ENCODE measurements around the gene MSRB3. TPM values are rescaled to one million over a fixed set of nuclear protein-coding genes. Genes with fewer than 3 reads are reported as not detected.

Gene MSRB3
- total and polyA plus RNA-seq, 2 experiments from 2014 or later: 0.95 to 1.7 TPM

GRCh38 chr12:65463611-65464010, 185.1 kb downstream of the MSRB3 start:
- H3K36me3 Mint-ChIP-seq (ENCODE audit: low read depth): no peaks in the 10 kb centered on the region
- Histone ChIP-seq H3K36me3 (ENCODE audit: insufficient read depth) (no peaks in the 10 kb centered on the region), H3K27ac (ENCODE audit: low read depth) (no peak overlapping the region), H3K4me2 (no peak overlapping the region), H3K4me1 (ENCODE audit: insufficient read depth) (no peaks in the 10 kb centered on the region), H3K4me3 (no peak overlapping the region), H3K79me2 (replicated peaks; ENCODE audit: insufficient read depth) (no peaks in the 10 kb centered on the region), H4K20me1 (replicated peaks; ENCODE audit: insufficient read depth) (no peaks in the 10 kb centered on the region), H3K9me2 (ENCODE audit: insufficient read depth) (no peaks in the 10 kb centered on the region), H2AFZ (0 out of 2 replicates have a peak overlapping the region, but pooled peaks have one; percentile 14), H3K27me3 (ENCODE audit: insufficient read depth) (no peaks in the 10 kb centered on the region), H3F3A (replicated peaks; ENCODE audit: low read depth) (no peaks in the 10 kb centered on the region)
- no peaks in the 10 kb centered on the region for H3K9me3 Mint-ChIP-seq
- no peak overlapping the region for H3K27ac Mint-ChIP-seq
- H3K4me1 Mint-ChIP-seq: no peaks in the 10 kb centered on the region; the same call in 2 of the 3 replicates
- DNase-seq (ENCODE audit: low spot score) (no peak), ATAC-seq (no peak)
- H3K27me3 Mint-ChIP-seq (ENCODE audit: insufficient read depth, low read depth, poor library complexity): no peaks in the 10 kb centered on the region
- no peak for TF ChIP-seq JUNB (IDR thresholded peaks at IDR 0.05; ENCODE audit: unreplicated experiment)
- TF ChIP-seq, protein P1, sequence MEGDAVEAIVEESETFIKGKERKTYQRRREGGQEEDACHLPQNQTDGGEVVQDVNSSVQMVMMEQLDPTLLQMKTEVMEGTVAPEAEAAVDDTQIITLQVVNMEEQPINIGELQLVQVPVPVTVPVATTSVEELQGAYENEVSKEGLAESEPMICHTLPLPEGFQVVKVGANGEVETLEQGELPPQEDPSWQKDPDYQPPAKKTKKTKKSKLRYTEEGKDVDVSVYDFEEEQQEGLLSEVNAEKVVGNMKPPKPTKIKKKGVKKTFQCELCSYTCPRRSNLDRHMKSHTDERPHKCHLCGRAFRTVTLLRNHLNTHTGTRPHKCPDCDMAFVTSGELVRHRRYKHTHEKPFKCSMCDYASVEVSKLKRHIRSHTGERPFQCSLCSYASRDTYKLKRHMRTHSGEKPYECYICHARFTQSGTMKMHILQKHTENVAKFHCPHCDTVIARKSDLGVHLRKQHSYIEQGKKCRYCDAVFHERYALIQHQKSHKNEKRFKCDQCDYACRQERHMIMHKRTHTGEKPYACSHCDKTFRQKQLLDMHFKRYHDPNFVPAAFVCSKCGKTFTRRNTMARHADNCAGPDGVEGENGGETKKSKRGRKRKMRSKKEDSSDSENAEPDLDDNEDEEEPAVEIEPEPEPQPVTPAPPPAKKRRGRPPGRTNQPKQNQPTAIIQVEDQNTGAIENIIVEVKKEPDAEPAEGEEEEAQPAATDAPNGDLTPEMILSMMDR (conservative IDR thresholded peaks at IDR 0.05; ENCODE audit: low read depth in 2 of 2): no peak
- TF ChIP-seq ZNF114 (CRISPR knock-in tag; IDR thresholded peaks at IDR 0.05): no peak
- TF ChIP-seq EZH2phosphoT487 (IDR thresholded peaks at IDR 0.05; ENCODE audit: unreplicated experiment): no peak
- no peak for TF ChIP-seq ZNF331 (CRISPR knock-in tag; IDR thresholded peaks at IDR 0.05; ENCODE audit: low read depth)
- TF ChIP-seq, protein P2, sequence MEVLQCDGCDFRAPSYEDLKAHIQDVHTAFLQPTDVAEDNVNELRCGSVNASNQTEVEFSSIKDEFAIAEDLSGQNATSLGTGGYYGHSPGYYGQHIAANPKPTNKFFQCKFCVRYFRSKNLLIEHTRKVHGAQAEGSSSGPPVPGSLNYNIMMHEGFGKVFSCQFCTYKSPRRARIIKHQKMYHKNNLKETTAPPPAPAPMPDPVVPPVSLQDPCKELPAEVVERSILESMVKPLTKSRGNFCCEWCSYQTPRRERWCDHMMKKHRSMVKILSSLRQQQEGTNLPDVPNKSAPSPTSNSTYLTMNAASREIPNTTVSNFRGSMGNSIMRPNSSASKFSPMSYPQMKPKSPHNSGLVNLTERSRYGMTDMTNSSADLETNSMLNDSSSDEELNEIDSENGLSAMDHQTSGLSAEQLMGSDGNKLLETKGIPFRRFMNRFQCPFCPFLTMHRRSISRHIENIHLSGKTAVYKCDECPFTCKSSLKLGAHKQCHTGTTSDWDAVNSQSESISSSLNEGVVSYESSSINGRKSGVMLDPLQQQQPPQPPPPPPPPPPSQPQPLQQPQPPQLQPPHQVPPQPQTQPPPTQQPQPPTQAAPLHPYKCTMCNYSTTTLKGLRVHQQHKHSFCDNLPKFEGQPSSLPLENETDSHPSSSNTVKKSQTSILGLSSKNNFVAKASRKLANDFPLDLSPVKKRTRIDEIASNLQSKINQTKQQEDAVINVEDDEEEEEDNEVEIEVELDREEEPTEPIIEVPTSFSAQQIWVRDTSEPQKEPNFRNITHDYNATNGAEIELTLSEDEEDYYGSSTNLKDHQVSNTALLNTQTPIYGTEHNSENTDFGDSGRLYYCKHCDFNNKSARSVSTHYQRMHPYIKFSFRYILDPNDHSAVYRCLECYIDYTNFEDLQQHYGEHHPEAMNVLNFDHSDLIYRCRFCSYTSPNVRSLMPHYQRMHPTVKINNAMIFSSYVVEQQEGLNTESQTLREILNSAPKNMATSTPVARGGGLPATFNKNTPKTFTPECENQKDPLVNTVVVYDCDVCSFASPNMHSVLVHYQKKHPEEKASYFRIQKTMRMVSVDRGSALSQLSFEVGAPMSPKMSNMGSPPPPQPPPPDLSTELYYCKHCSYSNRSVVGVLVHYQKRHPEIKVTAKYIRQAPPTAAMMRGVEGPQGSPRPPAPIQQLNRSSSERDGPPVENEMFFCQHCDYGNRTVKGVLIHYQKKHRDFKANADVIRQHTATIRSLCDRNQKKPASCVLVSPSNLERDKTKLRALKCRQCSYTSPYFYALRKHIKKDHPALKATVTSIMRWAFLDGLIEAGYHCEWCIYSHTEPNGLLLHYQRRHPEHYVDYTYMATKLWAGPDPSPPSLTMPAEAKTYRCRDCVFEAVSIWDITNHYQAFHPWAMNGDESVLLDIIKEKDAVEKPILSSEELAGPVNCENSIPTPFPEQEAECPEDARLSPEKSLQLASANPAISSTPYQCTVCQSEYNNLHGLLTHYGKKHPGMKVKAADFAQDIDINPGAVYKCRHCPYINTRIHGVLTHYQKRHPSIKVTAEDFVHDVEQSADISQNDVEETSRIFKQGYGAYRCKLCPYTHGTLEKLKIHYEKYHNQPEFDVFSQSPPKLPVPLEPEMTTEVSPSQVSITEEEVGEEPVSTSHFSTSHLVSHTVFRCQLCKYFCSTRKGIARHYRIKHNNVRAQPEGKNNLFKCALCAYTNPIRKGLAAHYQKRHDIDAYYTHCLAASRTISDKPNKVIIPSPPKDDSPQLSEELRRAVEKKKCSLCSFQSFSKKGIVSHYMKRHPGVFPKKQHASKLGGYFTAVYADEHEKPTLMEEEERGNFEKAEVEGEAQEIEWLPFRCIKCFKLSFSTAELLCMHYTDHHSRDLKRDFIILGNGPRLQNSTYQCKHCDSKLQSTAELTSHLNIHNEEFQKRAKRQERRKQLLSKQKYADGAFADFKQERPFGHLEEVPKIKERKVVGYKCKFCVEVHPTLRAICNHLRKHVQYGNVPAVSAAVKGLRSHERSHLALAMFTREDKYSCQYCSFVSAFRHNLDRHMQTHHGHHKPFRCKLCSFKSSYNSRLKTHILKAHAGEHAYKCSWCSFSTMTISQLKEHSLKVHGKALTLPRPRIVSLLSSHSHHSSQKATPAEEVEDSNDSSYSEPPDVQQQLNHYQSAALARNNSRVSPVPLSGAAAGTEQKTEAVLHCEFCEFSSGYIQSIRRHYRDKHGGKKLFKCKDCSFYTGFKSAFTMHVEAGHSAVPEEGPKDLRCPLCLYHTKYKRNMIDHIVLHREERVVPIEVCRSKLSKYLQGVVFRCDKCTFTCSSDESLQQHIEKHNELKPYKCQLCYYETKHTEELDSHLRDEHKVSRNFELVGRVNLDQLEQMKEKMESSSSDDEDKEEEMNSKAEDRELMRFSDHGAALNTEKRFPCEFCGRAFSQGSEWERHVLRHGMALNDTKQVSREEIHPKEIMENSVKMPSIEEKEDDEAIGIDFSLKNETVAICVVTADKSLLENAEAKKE (CRISPR knock-in tag; IDR thresholded peaks at IDR 0.05): no peak
- no peak for TF ChIP-seq STAT1 (IDR thresholded peaks at IDR 0.05; ENCODE audit: unreplicated experiment)
- no peak for TF ChIP-seq NANOG (IDR thresholded peaks at IDR 0.05; ENCODE audit: borderline replicate concordance)
- no peak for TF ChIP-seq CREB1 (CRISPR knock-in tag; IDR thresholded peaks at IDR 0.05; ENCODE audit: low read depth)
- TF ChIP-seq EZH2 (IDR thresholded peaks at IDR 0.05; ENCODE audit: low read depth, unreplicated experiment): no peak
- no peak for TF ChIP-seq ETS1 (IDR thresholded peaks at IDR 0.05)
- no peak for TF ChIP-seq POLR2AphosphoS5 (IDR thresholded peaks at IDR 0.05; ENCODE audit: low read depth)
- no peak for TF ChIP-seq REST (IDR thresholded peaks at IDR 0.05; ENCODE audit: unreplicated experiment)
- H3K4me3 Mint-ChIP-seq: no peak overlapping the region
